ENCODE data around the gene LONP1. TPM values are rescaled to one million over a fixed set of nuclear protein-coding genes. Genes with fewer than 3 reads are reported as not detected.
"Not testable (repeated sequence)": the region's sequence is repeated elsewhere in the genome, so short reads cannot be mapped to it uniquely, and the experiment has no call there.

LONP1 gene
- total and polyA plus RNA-seq, 7 donors, result 58.6 to 127 (median 76.8) TPM

GRCh38 chr19:5742051-5742450 is 22.1 kb upstream of the LONP1 start:
- intact Hi-C loops (cut with DNase I), result no loop called here
- ATAC-seq, result no peak
- Histone ChIP-seq H3K9me3 (no peaks in the 10 kb centered on the region), H3K36me3 (ENCODE audit: insufficient read depth in 1 of 2, low read depth in 1 of 2) (no peaks in the 10 kb centered on the region), H3K4me3 (no peak overlapping the region), H3K27me3 (ENCODE audit: insufficient read depth in 3 of 3, low read length in 2 of 3) (peaks cover 0 to 4% (median 3%) of the 10 kb centered on the region in 3 donors), H3K4me1 (no peaks in the 10 kb centered on the region), H3K27ac (no peak overlapping the region)
- DNase-seq, result no peak
- TF ChIP-seq CTCF (IDR thresholded peaks at IDR 0.05), result no peak
- 82 to 90% (median 86%) methylated on average over 19 of the region's 19 CpGs for WGBS, 3 donors

- Histone ChIP-seq H3K4me3 (no peak overlapping the region), H3K9me3 (no peaks in the 10 kb centered on the region), H3K36me3 (ENCODE audit: insufficient read depth in 1 of 2, low read depth in 1 of 2) (no peaks in the 10 kb centered on the region), H3K4me1 (no peaks in the 10 kb centered on the region), H3K27ac (no peak overlapping the region), H3K27me3 (ENCODE audit: insufficient read depth in 3 of 3, low read length in 2 of 3) (peaks cover 0 to 4% (median 0%) of the 10 kb centered on the region in 3 donors)
- WGBS, 3 donors, result 75 to 82% (median 79%) methylated on average over 8 of the region's 8 CpGs
- DNase-seq (no peak), ATAC-seq (no peak)
- no peak for TF ChIP-seq CTCF (IDR thresholded peaks at IDR 0.05)
- intact Hi-C loops (cut with DNase I), result no loop called here
Measured at GRCh38 chr19:5738423-5738822, 18.5 kb upstream of the LONP1 start.

DNA sequence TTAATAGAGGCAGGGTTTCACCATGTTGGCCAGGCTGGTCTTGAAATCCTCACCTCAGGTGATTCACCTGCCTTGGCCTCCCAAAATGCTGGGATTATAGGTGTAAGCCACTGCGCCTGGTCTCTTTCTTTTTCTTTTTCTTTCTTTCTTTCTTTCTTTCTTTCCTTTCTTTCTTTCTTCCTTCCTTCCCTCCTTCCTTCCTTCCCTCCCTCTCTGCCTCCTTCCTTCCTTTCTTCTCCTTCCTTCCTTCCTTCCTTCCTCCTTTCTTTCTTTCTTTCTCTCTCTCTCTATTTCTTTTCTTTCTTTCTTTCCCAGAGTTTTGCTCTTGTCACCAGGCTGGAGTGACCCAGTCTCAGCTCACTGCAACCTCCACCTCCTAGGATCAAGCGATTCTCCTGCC is 13.2 kb upstream of the LONP1 start:
- H3K36me3 ChIP-seq (ENCODE audit: insufficient read depth in 1 of 2, low read depth in 1 of 2); DNase-seq; intact Hi-C loops (cut with DNase I); H3K27ac ChIP-seq; H3K4me3 ChIP-seq; ATAC-seq; H3K4me1 ChIP-seq; H3K27me3 ChIP-seq (ENCODE audit: insufficient read depth in 3 of 3, low read length in 2 of 3): not testable (repeated sequence)
- peaks cover 12% of the 10 kb centered on the region for H3K9me3 ChIP-seq
- 65 to 72% (median 70%) methylated on average over 2 of the region's 2 CpGs for WGBS, 3 donors

DNA sequence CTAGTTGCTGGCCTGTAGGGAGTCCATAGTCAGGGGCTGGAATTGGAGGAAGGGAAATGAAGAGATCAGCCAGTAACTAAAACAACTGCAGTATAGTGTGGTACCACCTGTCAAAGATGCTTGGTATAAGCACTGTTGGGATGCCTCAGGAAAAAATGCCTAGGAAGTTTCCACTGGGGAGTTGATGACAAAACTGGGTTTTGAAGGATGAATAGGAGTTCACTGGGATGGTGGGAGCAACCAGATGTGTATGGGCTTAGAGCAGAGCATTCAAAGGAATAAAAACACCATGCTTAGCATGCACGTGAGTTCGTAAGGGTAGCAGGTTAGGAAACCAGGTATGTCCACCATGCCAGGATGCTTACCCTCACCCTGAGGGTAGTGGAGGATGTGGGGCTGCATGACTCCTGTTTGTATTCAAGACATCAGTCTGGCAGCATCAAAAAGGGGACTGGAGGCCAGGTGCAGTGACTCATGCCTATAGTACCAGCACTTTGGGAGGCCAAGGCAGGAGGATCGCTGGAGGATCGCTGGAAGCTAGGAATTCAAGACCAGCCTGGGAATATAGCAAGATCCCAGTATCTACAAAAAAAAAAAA is 7.6 kb upstream of the LONP1 start:
- Histone ChIP-seq H3K9me3 (peaks cover 12% of the 10 kb centered on the region), H3K27me3 (ENCODE audit: insufficient read depth in 3 of 3, low read length in 2 of 3) (peaks cover 0 to 14% (median 0%) of the 10 kb centered on the region in 3 donors), H3K27ac (no peak overlapping the region), H3K36me3 (ENCODE audit: insufficient read depth in 1 of 2, low read depth in 1 of 2) (no peaks in the 10 kb centered on the region), H3K4me1 (no peaks in the 10 kb centered on the region), H3K4me3 (no peak overlapping the region)
- no peak for TF ChIP-seq CTCF (IDR thresholded peaks at IDR 0.05)
- 90 to 94% (median 91%) methylated on average over 4 of the region's 4 CpGs for WGBS, 3 donors
- DNase-seq, result no peak
- ATAC-seq, result no peak
- intact Hi-C loops (cut with DNase I), result no loop called here

- Histone ChIP-seq H3K27ac (peak overlapping the region; percentile 99), H3K4me3 (peak overlapping the region; percentile 95), H3K4me1 (peaks cover 20% of the 10 kb centered on the region), H3K9me3 (no peaks in the 10 kb centered on the region), H3K36me3 (ENCODE audit: insufficient read depth in 1 of 2, low read depth in 1 of 2) (peaks cover 0 to 9% of the 10 kb centered on the region in 2 donors), H3K27me3 (ENCODE audit: insufficient read depth in 3 of 3, low read length in 2 of 3) (no peaks in the 10 kb centered on the region)
- peak in 1 of 4 donors; percentile 0 for ATAC-seq
- WGBS, 3 donors, result 0 to 1% (median 1%) methylated on average over 47 to 58 of the region's 58 CpGs
- intact Hi-C loops (cut with DNase I), result loop anchor here in 1 of 2 donors (2.0 to 5.0 kb wide), 2 partner anchors 29 to 97 kb away; partner anchors contain the start of genes RPL36, SAFB and SAFB2
- no peak for TF ChIP-seq CTCF (IDR thresholded peaks at IDR 0.05)
- DNase-seq, result no peak
Measured at GRCh38 chr19:5719274-5719960, 529 bp downstream of the LONP1 start.

Data from psoas muscle (tissue), 8 donors.